Neural cell (in vitro differentiated cells): ENCODE data around the gene SLC25A23.

Source experiments
- EZH2 ChIP-seq: fragments of 200-600, 300-800 bp; shearing (Covaris generic), sonication (generic); IDR thresholded peaks from 2 replicates; pipeline ENCODE4 v1.6.1; 2014; ENCODE audit warnings: antibody characterized with exemption, low read length, borderline replicate concordance, mild to moderate bottlenecking; ENCODE audit not compliant: insufficient read depth, poor library complexity, severe bottlenecking
- TF ChIP-seq, protein P1 (sequence below): fragments of 450-650 bp; IDR thresholded peaks from 2 replicates; pipeline ENCODE4 v1.5.1; 2014; ENCODE audit warnings: antibody characterized with exemption, mild to moderate bottlenecking, moderate library complexity; ENCODE audit not compliant: poor library complexity, severe bottlenecking

- TF ChIP-seq, protein P1, sequence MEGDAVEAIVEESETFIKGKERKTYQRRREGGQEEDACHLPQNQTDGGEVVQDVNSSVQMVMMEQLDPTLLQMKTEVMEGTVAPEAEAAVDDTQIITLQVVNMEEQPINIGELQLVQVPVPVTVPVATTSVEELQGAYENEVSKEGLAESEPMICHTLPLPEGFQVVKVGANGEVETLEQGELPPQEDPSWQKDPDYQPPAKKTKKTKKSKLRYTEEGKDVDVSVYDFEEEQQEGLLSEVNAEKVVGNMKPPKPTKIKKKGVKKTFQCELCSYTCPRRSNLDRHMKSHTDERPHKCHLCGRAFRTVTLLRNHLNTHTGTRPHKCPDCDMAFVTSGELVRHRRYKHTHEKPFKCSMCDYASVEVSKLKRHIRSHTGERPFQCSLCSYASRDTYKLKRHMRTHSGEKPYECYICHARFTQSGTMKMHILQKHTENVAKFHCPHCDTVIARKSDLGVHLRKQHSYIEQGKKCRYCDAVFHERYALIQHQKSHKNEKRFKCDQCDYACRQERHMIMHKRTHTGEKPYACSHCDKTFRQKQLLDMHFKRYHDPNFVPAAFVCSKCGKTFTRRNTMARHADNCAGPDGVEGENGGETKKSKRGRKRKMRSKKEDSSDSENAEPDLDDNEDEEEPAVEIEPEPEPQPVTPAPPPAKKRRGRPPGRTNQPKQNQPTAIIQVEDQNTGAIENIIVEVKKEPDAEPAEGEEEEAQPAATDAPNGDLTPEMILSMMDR: no peak
- no peak for TF ChIP-seq EZH2
These were observed 64.8 kb downstream of the SLC25A23 start for GRCh38 chr19:6394831-6395230.
